ENCODE results near the gene PRDM16. TPM values are rescaled to one million over a fixed set of nuclear protein-coding genes. Genes with fewer than 3 reads are reported as not detected.

PRDM16 gene
- total RNA-seq, 1 experiment from 2014 or later = 0.17 TPM

DNA sequence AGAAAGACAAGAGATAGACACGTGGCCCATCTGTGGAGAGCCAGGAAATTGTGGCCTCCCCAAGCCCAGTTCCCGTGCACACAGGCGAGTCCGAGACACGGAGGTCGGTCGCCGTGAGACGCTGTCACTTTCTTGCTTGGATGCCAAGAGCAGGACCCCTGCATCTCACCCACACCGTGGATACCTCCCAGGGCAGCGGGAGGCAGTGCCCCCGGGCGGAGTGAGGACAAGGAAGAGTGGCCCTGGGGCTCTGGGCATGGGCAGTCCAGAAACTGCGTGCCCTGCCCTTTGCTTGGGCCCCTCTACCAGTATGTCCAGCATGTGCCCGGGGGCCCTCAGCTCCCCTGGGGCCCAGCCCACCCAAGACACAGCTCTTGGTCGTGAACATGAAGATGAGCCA, 360.8 kb downstream of the PRDM16 start:
- H3K4ac ChIP-seq (ENCODE audit: low read depth, low read length) = no peak overlapping the region
- no peaks in the 10 kb centered on the region for H3K79me1 ChIP-seq (ENCODE audit: insufficient read depth, low read depth, low read length, poor library complexity, severe bottlenecking)
- no peak overlapping the region for H3T11ph ChIP-seq (ENCODE audit: low read length)
- Mint-ChIP-seq H3K4me3 (no peak overlapping the region), H3K4me1 (peaks cover 0 to 16% of the 10 kb centered on the region in 2 experiments; a peak in 3 of 4 replicates), H3K36me3 (ENCODE audit: insufficient read depth in 1 of 3, low read depth in 3 of 3) (no peaks in the 10 kb centered on the region), H3K27me3 (ENCODE audit: low read depth) (no peaks in the 10 kb centered on the region), H3K9me3 (no peaks in the 10 kb centered on the region; a peak in 1 of 5 replicates), H3K27ac (no peak overlapping the region)
- H3K18ac ChIP-seq (ENCODE audit: insufficient read length, low read depth, low read length) = no peak overlapping the region
- no peak overlapping the region for H4K8ac ChIP-seq (replicated peaks; ENCODE audit: insufficient read length, low read depth, low read length)
- no peak overlapping the region for H3K4me2 ChIP-seq (ENCODE audit: insufficient read depth, insufficient read length, low read length)
- no peak overlapping the region for H3K56ac ChIP-seq (ENCODE audit: insufficient read length, low read depth, low read length)
- no peak overlapping the region for H3K23ac ChIP-seq (ENCODE audit: insufficient read length, low read depth, low read length)
- no peak overlapping the region for H2BK5ac ChIP-seq (ENCODE audit: insufficient read length, low read length)
- no peaks in the 10 kb centered on the region for H4K20me1 ChIP-seq (ENCODE audit: control insufficient read depth, insufficient read depth, insufficient read length)
- H2BK20ac ChIP-seq (ENCODE audit: low read depth, low read length, poor library complexity, severe bottlenecking) = no peak overlapping the region
- H3K79me2 ChIP-seq (ENCODE audit: insufficient read depth, low read length) = no peaks in the 10 kb centered on the region
- WGBS (ENCODE audit: extremely low coverage, insufficient read length, low lambda C conversion rate) = no CpG with 5 or more reads among the region's 16 CpGs
- TF ChIP-seq, protein P1, sequence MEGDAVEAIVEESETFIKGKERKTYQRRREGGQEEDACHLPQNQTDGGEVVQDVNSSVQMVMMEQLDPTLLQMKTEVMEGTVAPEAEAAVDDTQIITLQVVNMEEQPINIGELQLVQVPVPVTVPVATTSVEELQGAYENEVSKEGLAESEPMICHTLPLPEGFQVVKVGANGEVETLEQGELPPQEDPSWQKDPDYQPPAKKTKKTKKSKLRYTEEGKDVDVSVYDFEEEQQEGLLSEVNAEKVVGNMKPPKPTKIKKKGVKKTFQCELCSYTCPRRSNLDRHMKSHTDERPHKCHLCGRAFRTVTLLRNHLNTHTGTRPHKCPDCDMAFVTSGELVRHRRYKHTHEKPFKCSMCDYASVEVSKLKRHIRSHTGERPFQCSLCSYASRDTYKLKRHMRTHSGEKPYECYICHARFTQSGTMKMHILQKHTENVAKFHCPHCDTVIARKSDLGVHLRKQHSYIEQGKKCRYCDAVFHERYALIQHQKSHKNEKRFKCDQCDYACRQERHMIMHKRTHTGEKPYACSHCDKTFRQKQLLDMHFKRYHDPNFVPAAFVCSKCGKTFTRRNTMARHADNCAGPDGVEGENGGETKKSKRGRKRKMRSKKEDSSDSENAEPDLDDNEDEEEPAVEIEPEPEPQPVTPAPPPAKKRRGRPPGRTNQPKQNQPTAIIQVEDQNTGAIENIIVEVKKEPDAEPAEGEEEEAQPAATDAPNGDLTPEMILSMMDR (conservative IDR thresholded peaks at IDR 0.05) = no peak
- H3K23me2 ChIP-seq (ENCODE audit: insufficient read length, low read depth, low read length, poor library complexity, severe bottlenecking) = peaks cover 3% of the 10 kb centered on the region
- no peak overlapping the region for H3K27ac ChIP-seq (ENCODE audit: insufficient read length, low read depth, low read length)
- no peak overlapping the region for H3K14ac ChIP-seq (ENCODE audit: insufficient read depth, low read length)
- no peak overlapping the region for H4K5ac ChIP-seq (ENCODE audit: insufficient read length, low read depth, low read length)
- H3K9me3 ChIP-seq (ENCODE audit: control insufficient read depth, low read depth, low read length) = no peaks in the 10 kb centered on the region
- H2AK5ac ChIP-seq (ENCODE audit: insufficient read length, low read length) = no peak overlapping the region
- no peak overlapping the region for H3K9ac ChIP-seq (ENCODE audit: extremely low read depth, insufficient read length, low read length)
- DNase-seq = no peak
- no peak overlapping the region for H2BK12ac ChIP-seq (ENCODE audit: insufficient read length, low read depth, low read length)
- no peaks in the 10 kb centered on the region for H3K27me3 ChIP-seq (ENCODE audit: insufficient read depth, low read length)
- H4K91ac ChIP-seq (ENCODE audit: insufficient read length, low read depth, low read length) = no peak overlapping the region
- H3K4me1 ChIP-seq (ENCODE audit: insufficient read depth, low read length) = no peaks in the 10 kb centered on the region
- no peak overlapping the region for H2BK120ac ChIP-seq (ENCODE audit: low read depth, low read length, poor library complexity, severe bottlenecking)
- no peak overlapping the region for H2BK15ac ChIP-seq (ENCODE audit: low read depth, low read length)
- H2AFZ ChIP-seq (ENCODE audit: low read length) = no peak overlapping the region

Measured in H9 (cell line).